Esophagus squamous epithelium (tissue), 5 donors: Measurements from ENCODE around the gene JAZF1. TPM values are rescaled to one million over a fixed set of nuclear protein-coding genes. Genes with fewer than 3 reads are reported as not detected.

Experiments
- DNase-seq: peaks from one replicate; lab custom pipeline; 2025; lab: John Stamatoyannopoulos, UW
- H3K27ac ChIP-seq, 4 donors: fragments of 200-600 bp; sonication (generic); one replicate each; pipeline ENCODE4 v1.5.1; 2016 to 2019; ENCODE audit warnings: mild to moderate bottlenecking in 1 of 4
- H3K27me3 ChIP-seq, 4 donors: fragments of 200-600 bp; sonication (generic); 1 replicate in 3 of 4; 2 replicates in 1 of 4; pipeline versions ENCODE4 v1.5.1 to v1.6.0; 2017 to 2021; ENCODE audit warnings: antibody characterized with exemption in 1 of 4
- H3K36me3 ChIP-seq, 3 donors: fragments of 200-600 bp; sonication (generic); one replicate each; pipeline ENCODE4 v1.5.1; 2016 to 2019
- H3K4me1 ChIP-seq, 3 donors: fragments of 200-600 bp; sonication (generic); one replicate each; pipeline ENCODE4 v1.5.1; 2017 to 2019
- H3K4me3 ChIP-seq, 4 donors: fragments of 200-600 bp; sonication (generic); 1 replicate in 3 of 4; 2 replicates in 1 of 4; pipeline ENCODE4 v1.5.1; 2016 to 2019; ENCODE audit warnings: mild to moderate bottlenecking in 2 of 4, moderate library complexity in 1 of 4
- H3K9me3 ChIP-seq, 3 donors: fragments of 200-600 bp; sonication (generic); one replicate each; pipeline ENCODE4 v1.5.1; 2016 to 2019
- POLR2A ChIP-seq, 4 donors: fragments of 450-650 bp; IDR thresholded peaks; one replicate each; pipeline ENCODE4 v1.6.1; 2017; ENCODE audit warnings: antibody characterized with exemption in 4 of 4, mild to moderate bottlenecking in 4 of 4, moderate library complexity in 3 of 4
- WGBS, 2 donors: methylation state at CpG; one replicate each; pipeline ENCODE4 v1.1.5; 2018; 5-methylcytosine and 5-hydroxymethylcytosine counted together
- intact Hi-C: fragments of 100-400 bp; cut with DNase I; formaldehyde crosslinking; loops from one replicate; pipeline ENCODE4 v1.15.0; 2022
- total RNA-seq, 4 donors: library from RNA; depleted of rRNA; stranded (reverse); fragments of >200 nt; gene quantifications; one replicate each; pipeline ENCODE4 v1.1.0, GENCODE V29; 2016
- TF ChIP-seq, protein P1 (sequence below), 6 experiments: fragments of 450-650 bp in 4 of 6; fragments of 200-600 bp in 2 of 6; sonication (generic) in 2 of 6; IDR thresholded peaks; one replicate each; pipeline ENCODE4 v1.5.1; 2016 to 2019; ENCODE audit warnings: antibody characterized with exemption in 6 of 6, mild to moderate bottlenecking in 4 of 6, moderate library complexity in 4 of 6
- donor health status: DM: yes; HTN: yes; CAD: no.

JAZF1 gene
- total RNA-seq, 4 donors from 2014 or later = 1.3 to 8.6 (median 2.0) TPM

DNA sequence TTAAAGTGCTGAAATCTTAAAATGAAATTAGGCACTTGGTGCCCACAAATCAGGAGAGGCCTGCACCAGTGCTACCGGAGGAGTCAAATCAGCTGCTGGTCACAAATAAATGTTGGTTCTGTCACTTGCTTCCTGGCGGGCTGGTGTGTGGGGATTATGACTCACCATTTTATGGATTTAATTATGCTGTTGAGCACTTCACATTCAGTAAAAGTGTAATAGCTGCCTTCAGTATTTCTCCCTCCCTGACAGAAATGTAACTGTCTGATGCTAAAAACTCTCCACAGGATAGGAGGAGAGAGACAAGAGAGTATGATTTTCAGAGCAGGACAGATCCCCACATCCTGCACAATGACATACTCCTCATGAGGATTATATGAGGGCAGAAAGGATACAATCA lies 186.0 kb downstream of the JAZF1 start:
- Histone ChIP-seq H3K4me3 (no peak overlapping the region), H3K4me1 (peaks cover 0 to 18% (median 3%) of the 10 kb centered on the region in 3 donors), H3K36me3 (no peaks in the 10 kb centered on the region), H3K9me3 (no peaks in the 10 kb centered on the region), H3K27me3 (no peaks in the 10 kb centered on the region), H3K27ac (no peak overlapping the region)
- 41 to 69% methylated on average over 2 of the region's 2 CpGs for WGBS, 2 donors
- intact Hi-C loops = no loop called here
- TF ChIP-seq, protein P1, sequence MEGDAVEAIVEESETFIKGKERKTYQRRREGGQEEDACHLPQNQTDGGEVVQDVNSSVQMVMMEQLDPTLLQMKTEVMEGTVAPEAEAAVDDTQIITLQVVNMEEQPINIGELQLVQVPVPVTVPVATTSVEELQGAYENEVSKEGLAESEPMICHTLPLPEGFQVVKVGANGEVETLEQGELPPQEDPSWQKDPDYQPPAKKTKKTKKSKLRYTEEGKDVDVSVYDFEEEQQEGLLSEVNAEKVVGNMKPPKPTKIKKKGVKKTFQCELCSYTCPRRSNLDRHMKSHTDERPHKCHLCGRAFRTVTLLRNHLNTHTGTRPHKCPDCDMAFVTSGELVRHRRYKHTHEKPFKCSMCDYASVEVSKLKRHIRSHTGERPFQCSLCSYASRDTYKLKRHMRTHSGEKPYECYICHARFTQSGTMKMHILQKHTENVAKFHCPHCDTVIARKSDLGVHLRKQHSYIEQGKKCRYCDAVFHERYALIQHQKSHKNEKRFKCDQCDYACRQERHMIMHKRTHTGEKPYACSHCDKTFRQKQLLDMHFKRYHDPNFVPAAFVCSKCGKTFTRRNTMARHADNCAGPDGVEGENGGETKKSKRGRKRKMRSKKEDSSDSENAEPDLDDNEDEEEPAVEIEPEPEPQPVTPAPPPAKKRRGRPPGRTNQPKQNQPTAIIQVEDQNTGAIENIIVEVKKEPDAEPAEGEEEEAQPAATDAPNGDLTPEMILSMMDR (IDR thresholded peaks at IDR 0.05) = no peak
- TF ChIP-seq POLR2A (IDR thresholded peaks at IDR 0.05) = no peak
- DNase-seq = no peak

DNA sequence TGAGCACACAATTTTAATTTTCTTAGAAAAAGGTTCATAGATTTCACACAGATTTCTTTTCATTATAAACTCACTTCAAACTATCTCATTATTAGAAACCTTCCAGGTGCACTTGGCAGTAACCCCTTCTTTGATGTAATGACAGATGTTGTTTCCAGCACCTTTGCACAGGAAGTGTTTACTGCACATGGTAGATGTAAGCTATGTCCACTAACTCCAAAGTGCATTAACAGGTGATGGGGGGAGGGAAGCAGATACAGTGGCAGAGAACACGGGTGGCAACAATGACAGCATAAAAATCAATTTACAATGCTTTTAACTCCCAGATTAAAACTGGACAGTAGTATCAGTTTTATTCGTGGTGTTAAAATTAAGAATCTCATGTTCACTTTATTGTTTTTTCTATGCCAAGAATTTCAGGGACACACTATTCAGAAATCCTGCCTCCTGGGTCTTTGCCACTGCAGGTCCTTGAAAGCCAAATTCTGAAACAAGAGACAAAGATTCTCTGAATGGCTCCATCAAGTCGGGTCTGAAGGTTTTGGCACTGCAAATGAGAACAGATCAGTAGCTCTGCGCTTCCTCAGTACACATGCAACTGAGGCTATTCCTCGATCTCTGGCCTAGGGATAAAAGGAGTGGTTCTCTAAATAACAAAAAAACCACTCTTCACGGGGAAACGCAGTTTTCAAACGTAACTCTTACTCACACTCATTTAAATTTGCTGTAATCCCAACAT lies 187.7 kb downstream of the JAZF1 start:
- 51 to 79% methylated on average over 8 of the region's 8 CpGs for WGBS, 2 donors
- TF ChIP-seq, protein P1 (IDR thresholded peaks at IDR 0.05) = no peak
- TF ChIP-seq POLR2A (IDR thresholded peaks at IDR 0.05) = no peak

DNA sequence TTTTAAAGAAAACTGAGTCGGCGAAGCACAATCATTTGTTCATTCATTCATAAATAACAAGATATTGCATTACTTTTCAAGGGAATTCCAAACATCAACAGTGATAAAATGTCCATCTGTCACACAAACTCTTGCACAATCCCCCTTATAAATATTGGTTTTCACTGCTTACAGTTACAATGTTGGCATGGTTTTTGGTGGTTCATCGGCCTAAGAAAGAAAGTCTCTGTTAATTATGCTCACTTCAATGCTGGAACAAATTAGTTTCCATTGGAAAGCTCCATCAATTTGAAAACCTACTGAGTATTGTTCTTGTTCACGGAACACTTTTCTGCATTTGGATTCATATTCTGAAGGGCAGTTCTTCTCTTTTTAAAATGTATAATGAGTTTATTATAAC lies 188.5 kb downstream of the JAZF1 start:
- intact Hi-C loops = no loop called here
- Histone ChIP-seq H3K4me1 (peaks cover 0 to 18% (median 3%) of the 10 kb centered on the region in 3 donors), H3K4me3 (no peak overlapping the region)

More for the DNA sequence above, 187.7 kb downstream of the JAZF1 start:
- H3K4me3 ChIP-seq = no peak overlapping the region
- intact Hi-C loops = no loop called here
- no peaks in the 10 kb centered on the region for H3K27me3 ChIP-seq
- H3K36me3 ChIP-seq = no peaks in the 10 kb centered on the region
- no peaks in the 10 kb centered on the region for H3K9me3 ChIP-seq
- DNase-seq = no peak
- peaks cover 0 to 18% (median 3%) of the 10 kb centered on the region in 3 donors for H3K4me1 ChIP-seq
- no peak overlapping the region for H3K27ac ChIP-seq

DNA sequence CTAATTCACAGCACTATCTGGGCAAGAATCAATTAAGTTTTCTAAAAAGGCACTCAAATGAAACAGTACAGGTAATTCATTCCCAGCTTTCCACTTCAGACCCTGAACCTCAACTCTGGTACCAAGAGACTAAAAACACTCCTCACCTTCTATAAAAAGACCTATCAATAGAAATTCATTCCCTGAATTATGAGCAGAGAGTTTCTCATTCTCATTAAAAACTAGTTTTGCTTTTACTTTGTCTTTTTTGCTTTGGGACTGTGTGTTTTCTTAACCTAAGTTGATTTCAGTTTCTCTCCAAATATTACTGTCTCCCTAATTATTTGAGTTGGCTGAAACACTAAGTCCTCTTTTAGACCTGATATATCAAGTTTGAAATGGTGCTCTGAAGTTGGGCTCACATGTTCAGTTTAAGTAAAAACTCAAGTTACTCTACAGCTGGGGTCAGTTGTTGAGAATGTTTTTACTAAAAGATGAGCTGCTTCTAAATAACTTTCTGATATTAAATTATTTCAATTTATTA lies 189.5 kb downstream of the JAZF1 start:
- Histone ChIP-seq H3K36me3 (no peaks in the 10 kb centered on the region), H3K27ac (no peak overlapping the region), H3K4me3 (no peak overlapping the region), H3K4me1 (peaks cover 0 to 18% (median 3%) of the 10 kb centered on the region in 3 donors), H3K9me3 (no peaks in the 10 kb centered on the region), H3K27me3 (no peaks in the 10 kb centered on the region)
- intact Hi-C loops = no loop called here
- DNase-seq = no peak
- TF ChIP-seq, protein P1 (IDR thresholded peaks at IDR 0.05) = no peak
- TF ChIP-seq POLR2A (IDR thresholded peaks at IDR 0.05) = no peak

More for the DNA sequence above, 188.5 kb downstream of the JAZF1 start:
- no peaks in the 10 kb centered on the region for H3K9me3 ChIP-seq
- TF ChIP-seq, protein P1 (IDR thresholded peaks at IDR 0.05) = no peak
- TF ChIP-seq POLR2A (IDR thresholded peaks at IDR 0.05) = no peak
- DNase-seq = no peak
- 76 to 84% methylated on average over 4 of the region's 4 CpGs for WGBS, 2 donors
- H3K36me3 ChIP-seq = no peaks in the 10 kb centered on the region
- no peak overlapping the region for H3K27ac ChIP-seq
- H3K27me3 ChIP-seq = no peaks in the 10 kb centered on the region

DNA sequence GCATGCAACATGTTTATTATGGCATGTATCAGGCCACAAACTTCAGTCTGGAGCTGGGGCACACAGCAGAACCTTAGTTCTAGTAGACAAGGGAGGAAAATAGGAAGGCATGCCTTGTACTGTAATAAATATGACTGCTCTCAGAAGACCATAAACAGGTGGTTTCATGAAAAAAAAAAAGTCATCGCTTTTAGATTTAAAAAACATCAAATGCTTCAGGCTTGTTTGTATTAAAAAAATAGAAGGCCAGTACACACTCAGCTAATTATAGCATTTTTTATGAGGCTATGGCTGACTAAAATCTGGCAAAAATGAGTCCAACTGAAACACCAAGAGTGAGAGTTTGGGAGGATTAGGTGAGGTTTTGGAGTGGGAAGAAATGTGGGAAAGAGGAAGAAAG lies 204.1 kb downstream of the JAZF1 start:
- no peak for DNase-seq
- intact Hi-C loops = no loop called here
- Histone ChIP-seq H3K27me3 (no peaks in the 10 kb centered on the region), H3K36me3 (no peaks in the 10 kb centered on the region), H3K4me1 (no peaks in the 10 kb centered on the region), H3K4me3 (no peak overlapping the region), H3K9me3 (peaks cover 0 to 8% (median 0%) of the 10 kb centered on the region in 3 donors), H3K27ac (no peak overlapping the region)
- TF ChIP-seq, protein P1 (IDR thresholded peaks at IDR 0.05) = no peak
- no peak for TF ChIP-seq POLR2A (IDR thresholded peaks at IDR 0.05)
- 91 to 95% methylated on average over 1 of the region's 1 CpG for whole genome bisulfite sequencing, 2 donors
